HepG2 (cell line): ENCODE data around the gene EIF2S2.
A peak's percentile ranks its signal among the peaks of the same experiment; 100 is the strongest.

Experiments
- CTCF ChIP-seq: sonication (generic); formaldehyde crosslinking; IDR thresholded peaks from 2 replicates; pipeline ENCODE4 v1.5.0; 2020; ENCODE audit warnings: mild to moderate bottlenecking, missing genetic modification reagents, moderate library complexity
- HDAC2 ChIP-seq: sonication (generic); formaldehyde crosslinking; IDR thresholded peaks from 2 replicates; pipeline ENCODE4 v1.4.0; 2020; ENCODE audit warnings: missing genetic modification reagents
- NFE2L2 ChIP-seq: fragments of 150-350 bp; IDR thresholded peaks from 2 replicates; pipeline ENCODE4 v1.6.1; 2014; ENCODE audit warnings: low read length
- NR1H2 ChIP-seq: sonication (generic); formaldehyde crosslinking; IDR thresholded peaks from 2 replicates; pipeline ENCODE4 v1.8.1; 2022; ENCODE audit warnings: low read depth, missing genetic modification reagents, borderline replicate concordance

GRCh38 chr20:34111702-34112599 is at the start of gene EIF2S2:
- TF ChIP-seq HDAC2 (CRISPR knock-in tag): peak; percentile 63
- TF ChIP-seq CTCF (CRISPR knock-in tag): no peak; the same call in 1 of the 2 replicates
- TF ChIP-seq NR1H2 (CRISPR knock-in tag): no peak; the same call in 1 of the 2 replicates
- TF ChIP-seq NFE2L2: no peak
